ENCODE results near the gene EIF4G3. TPM values are rescaled to one million over a fixed set of nuclear protein-coding genes. Genes with fewer than 3 reads are reported as not detected.

Gene EIF4G3
- total and polyA plus RNA-seq, 2 donors (not counting 3 experiments of a cell fraction or from before 2014, with no cell fraction given): 40.7 to 78.5 TPM

- Histone ChIP-seq H3K27me3 (ENCODE audit: control insufficient read depth in 2 of 2, insufficient read depth in 2 of 2, low read length in 2 of 2) (no peaks in the 10 kb centered on the region), H3K9me1 (replicated peaks; ENCODE audit: control insufficient read depth, extremely low read depth, insufficient read depth, low read length) (no peaks in the 10 kb centered on the region), H4K20me1 (replicated peaks; ENCODE audit: control insufficient read depth, extremely low read depth, insufficient read depth, low read length) (no peaks in the 10 kb centered on the region), H3K9me3 (replicated peaks; ENCODE audit: control insufficient read depth, insufficient read depth, low read length) (no peaks in the 10 kb centered on the region), H3K36me3 (ENCODE audit: control insufficient read depth in 2 of 2, extremely low read depth in 1 of 2, insufficient read depth in 2 of 2, low read length in 2 of 2) (peaks cover 0 to 2% of the 10 kb centered on the region in 2 experiments), H3K79me2 (ENCODE audit: control insufficient read depth, insufficient read depth, low read length) (no peaks in the 10 kb centered on the region), H3K4me1 (ENCODE audit: control insufficient read depth, extremely low read depth, insufficient read depth, low read length) (no peaks in the 10 kb centered on the region), H3K4me2 (ENCODE audit: insufficient read depth, low read length) (no peak overlapping the region), H3K27ac (ENCODE audit: insufficient read depth, low read depth, low read length) (no peak overlapping the region), H2AFZ (ENCODE audit: low read depth, low read length) (no peak overlapping the region), H3K9ac (replicated peaks; ENCODE audit: extremely low read depth, insufficient read depth, low read length) (no peak overlapping the region), H3K4me3 (replicated peaks in 1 of 3; ENCODE audit: insufficient read depth in 1 of 3, low read depth in 1 of 3, low read length in 3 of 3) (no peak overlapping the region)
- POLR2A ChIA-PET: no interaction called here
- BruUV-seq (replicated peaks): no TSS peak
- FAIRE-seq (no peak), DNase-seq (ENCODE audit: low read depth, low spot score) (no peak)
- intact Hi-C loops (cut with micrococcal nuclease) (no loop called here), dilution Hi-C loops (cut with MboI; ENCODE audit: extremely low pct_ligation_motif_present, low sequenced_read_pairs) (no loop called here)
- CTCF ChIA-PET: interaction anchor here (1.0 kb wide), 1 partner anchor 10 kb away, joined by 3 read pairs; no protein-coding TSS in a partner anchor
- TF ChIP-seq MYC (IDR thresholded peaks at IDR 0.05; ENCODE audit: low read depth, low read length): no peak
- TF ChIP-seq GATA2 (IDR thresholded peaks at IDR 0.05; ENCODE audit: insufficient read depth, insufficient read length, low read depth, low read length): no peak
- TF ChIP-seq MAX (IDR thresholded peaks at IDR 0.05; ENCODE audit: insufficient read depth, insufficient read length): no peak
- TF ChIP-seq POLR2A (IDR thresholded peaks at IDR 0.05; ENCODE audit: low read depth, low read length): no peak
- no peak for TF ChIP-seq CTCF (IDR thresholded peaks at IDR 0.05; ENCODE audit: extremely low read depth in 1 of 2, insufficient read depth in 1 of 2, low read depth in 1 of 2, low read length in 2 of 2)
- no peak for TF ChIP-seq EZH2 (IDR thresholded peaks at IDR 0.05; ENCODE audit: borderline replicate concordance, low read depth, low read length, severe bottlenecking)
- no peak for TF ChIP-seq POLR2AphosphoS5 (IDR thresholded peaks at IDR 0.05; ENCODE audit: insufficient read depth, low read depth, low read length)
- TF ChIP-seq JUN (IDR thresholded peaks at IDR 0.05; ENCODE audit: borderline replicate concordance, insufficient read depth, insufficient read length, low read depth): no peak
- TF ChIP-seq FOS (IDR thresholded peaks at IDR 0.05; ENCODE audit: borderline replicate concordance, insufficient read depth, low read length): no peak
Measured at GRCh38 chr1:20930427-20930826, 246.3 kb downstream of the EIF4G3 start.

Measured in endothelial cell of umbilical vein (primary cell).